ENCODE results near the gene GRIK1. TPM values are rescaled to one million over a fixed set of nuclear protein-coding genes. Genes with fewer than 3 reads are reported as not detected.

GRIK1 gene
- polyA plus RNA-seq, 6 donors from 2014 or later: not detected

GRCh38 chr21:29849735-29850176, 90.0 kb downstream of the GRIK1 start:
- no peak overlapping the region for H3K4me3 Mint-ChIP-seq
- no peaks in the 10 kb centered on the region for H3K9me3 Mint-ChIP-seq
- H3K27ac Mint-ChIP-seq: no peak overlapping the region
- peaks cover 12 to 31% (median 13%) of the 10 kb centered on the region in 3 donors for H3K27me3 Mint-ChIP-seq
- H3K4me1 Mint-ChIP-seq: no peaks in the 10 kb centered on the region
- no peaks in the 10 kb centered on the region for H3K36me3 Mint-ChIP-seq
- ATAC-seq (ENCODE audit: low read depth in 2 of 2): peak; percentile 63 to 66
- DNase-seq: peak; percentile 9

GRCh38 chr21:29843804-29844203, 96.0 kb downstream of the GRIK1 start:
- H3K4me1 Mint-ChIP-seq: no peaks in the 10 kb centered on the region
- H3K27ac Mint-ChIP-seq: no peak overlapping the region
- no peak overlapping the region for H3K4me3 Mint-ChIP-seq
- ATAC-seq (ENCODE audit: low read depth in 2 of 2) (no peak), DNase-seq (no peak)
- no peaks in the 10 kb centered on the region for H3K9me3 Mint-ChIP-seq
- no peaks in the 10 kb centered on the region for H3K36me3 Mint-ChIP-seq
- peaks cover 7 to 31% (median 13%) of the 10 kb centered on the region in 3 donors for H3K27me3 Mint-ChIP-seq

GRCh38 chr21:29834617-29835016, 105.2 kb downstream of the GRIK1 start:
- Mint-ChIP-seq H3K4me1 (no peaks in the 10 kb centered on the region), H3K27ac (no peak overlapping the region), H3K36me3 (no peaks in the 10 kb centered on the region), H3K4me3 (no peak overlapping the region), H3K9me3 (peaks cover 5 to 30% (median 16%) of the 10 kb centered on the region in 7 donors), H3K27me3 (peaks cover 0 to 7% (median 0%) of the 10 kb centered on the region in 3 donors)
- ATAC-seq (ENCODE audit: low read depth in 2 of 2) (no peak), DNase-seq (no peak)

DNA sequence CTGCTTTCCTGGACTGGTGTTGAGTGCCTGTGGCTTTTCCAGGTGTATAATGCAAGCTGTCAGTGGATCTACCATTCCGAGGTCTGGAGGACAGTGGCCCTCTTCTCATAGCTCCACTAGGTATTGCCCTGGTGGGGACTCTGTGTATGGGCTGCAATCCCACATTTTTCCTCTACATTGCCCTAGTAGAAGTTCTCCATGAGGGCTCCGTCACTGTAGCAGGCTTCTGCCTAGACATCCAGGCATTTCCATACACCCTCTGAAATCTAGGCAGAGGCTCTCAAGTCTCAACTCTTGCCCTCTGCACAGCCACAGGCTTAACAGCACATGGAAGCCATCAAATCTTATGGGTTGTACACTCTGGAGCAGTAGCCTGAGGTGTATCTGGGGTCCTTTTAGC, 107.6 kb downstream of the GRIK1 start:
- H3K4me3 Mint-ChIP-seq: no peak overlapping the region
- H3K4me1 Mint-ChIP-seq: no peaks in the 10 kb centered on the region
- H3K36me3 Mint-ChIP-seq: no peaks in the 10 kb centered on the region
- peaks cover 8 to 36% (median 16%) of the 10 kb centered on the region in 7 donors for H3K9me3 Mint-ChIP-seq
- peaks cover 0 to 10% (median 0%) of the 10 kb centered on the region in 3 donors for H3K27me3 Mint-ChIP-seq
- no peak overlapping the region for H3K27ac Mint-ChIP-seq
- DNase-seq (no peak), ATAC-seq (ENCODE audit: low read depth in 2 of 2) (no peak)

DNA sequence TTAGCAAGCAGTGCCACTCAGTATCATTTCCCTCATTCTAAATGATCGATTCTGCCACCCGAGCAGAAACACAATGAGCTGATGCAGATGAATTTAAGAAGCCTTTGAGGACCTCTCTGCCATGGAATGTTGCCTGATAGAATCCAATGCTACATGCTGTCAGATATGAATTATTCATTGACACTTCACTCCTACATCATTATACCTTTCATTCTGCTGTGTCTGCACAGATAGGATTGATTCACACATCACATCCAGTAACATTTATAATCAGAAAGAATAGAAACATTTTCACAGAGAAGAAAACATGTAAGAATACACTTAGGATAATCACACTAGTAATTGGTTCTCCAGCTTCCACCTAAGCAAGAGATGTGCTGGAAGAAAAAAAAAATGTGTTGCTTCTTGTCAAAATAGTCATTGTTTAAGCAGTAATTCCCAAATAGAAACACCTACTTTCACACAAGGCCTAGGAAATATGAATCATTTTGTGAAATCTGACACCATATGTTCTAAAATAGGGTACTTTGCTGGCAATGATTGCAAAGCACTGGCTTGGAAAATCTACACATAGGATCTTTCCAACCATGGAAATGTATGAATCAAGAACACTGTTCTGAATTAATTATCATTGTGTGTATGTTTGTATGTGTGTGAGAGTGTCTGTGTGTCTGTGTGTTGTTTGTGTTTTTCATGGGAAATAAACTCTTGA, 110.1 kb downstream of the GRIK1 start:
- DNase-seq: no peak
- H3K4me1 Mint-ChIP-seq: no peaks in the 10 kb centered on the region
- peaks cover 7 to 36% (median 16%) of the 10 kb centered on the region in 7 donors for H3K9me3 Mint-ChIP-seq
- no peak for ATAC-seq (ENCODE audit: low read depth in 2 of 2)
- H3K36me3 Mint-ChIP-seq: no peaks in the 10 kb centered on the region
- no peak overlapping the region for H3K4me3 Mint-ChIP-seq
- peaks cover 0 to 10% (median 0%) of the 10 kb centered on the region in 3 donors for H3K27me3 Mint-ChIP-seq
- H3K27ac Mint-ChIP-seq: no peak overlapping the region

DNA sequence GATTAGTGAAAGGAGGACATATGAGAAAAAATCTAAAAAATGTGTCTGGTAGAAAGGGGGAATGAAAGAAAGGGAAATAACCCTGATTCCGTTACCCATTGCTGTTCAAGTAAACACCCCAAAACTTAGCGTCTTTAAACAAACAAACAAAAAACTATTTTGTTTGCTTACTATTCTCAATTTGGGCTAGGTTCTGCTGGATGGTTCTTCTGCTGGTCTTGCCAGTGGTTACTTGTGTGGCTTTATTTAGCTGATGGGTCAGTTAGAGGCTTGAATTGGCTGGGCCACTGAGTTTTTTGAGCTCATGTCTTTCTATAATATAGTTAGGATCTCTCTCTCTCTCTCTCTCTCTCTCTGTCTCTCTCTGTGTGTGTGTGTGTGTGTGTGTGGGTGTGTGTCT, 112.1 kb downstream of the GRIK1 start:
- Mint-ChIP-seq H3K27me3 (peaks cover 0 to 6% (median 0%) of the 10 kb centered on the region in 3 donors), H3K27ac (no peak overlapping the region), H3K36me3 (no peaks in the 10 kb centered on the region), H3K4me1 (no peaks in the 10 kb centered on the region), H3K9me3 (peaks cover 0 to 25% (median 12%) of the 10 kb centered on the region in 7 donors), H3K4me3 (no peak overlapping the region)
- no peak for DNase-seq
- no peak for ATAC-seq (ENCODE audit: low read depth in 2 of 2)

GRCh38 chr21:29827236-29827635, 112.6 kb downstream of the GRIK1 start:
- no peak for DNase-seq
- H3K9me3 Mint-ChIP-seq: peaks cover 0 to 23% (median 10%) of the 10 kb centered on the region in 7 donors
- no peak overlapping the region for H3K27ac Mint-ChIP-seq
- no peaks in the 10 kb centered on the region for H3K36me3 Mint-ChIP-seq
- no peak overlapping the region for H3K4me3 Mint-ChIP-seq
- peaks cover 0 to 6% (median 0%) of the 10 kb centered on the region in 3 donors for H3K27me3 Mint-ChIP-seq
- no peaks in the 10 kb centered on the region for H3K4me1 Mint-ChIP-seq
- ATAC-seq (ENCODE audit: low read depth in 2 of 2): no peak

- Mint-ChIP-seq H3K4me1 (no peaks in the 10 kb centered on the region), H3K27me3 (peaks cover 0 to 6% (median 0%) of the 10 kb centered on the region in 3 donors), H3K27ac (no peak overlapping the region), H3K4me3 (no peak overlapping the region), H3K9me3 (peaks cover 0 to 14% (median 4%) of the 10 kb centered on the region in 7 donors), H3K36me3 (no peaks in the 10 kb centered on the region)
- no peak for DNase-seq
- ATAC-seq (ENCODE audit: low read depth in 2 of 2): no peak
Observed at GRCh38 chr21:29826386-29826785, 113.4 kb downstream of the GRIK1 start.

DNA sequence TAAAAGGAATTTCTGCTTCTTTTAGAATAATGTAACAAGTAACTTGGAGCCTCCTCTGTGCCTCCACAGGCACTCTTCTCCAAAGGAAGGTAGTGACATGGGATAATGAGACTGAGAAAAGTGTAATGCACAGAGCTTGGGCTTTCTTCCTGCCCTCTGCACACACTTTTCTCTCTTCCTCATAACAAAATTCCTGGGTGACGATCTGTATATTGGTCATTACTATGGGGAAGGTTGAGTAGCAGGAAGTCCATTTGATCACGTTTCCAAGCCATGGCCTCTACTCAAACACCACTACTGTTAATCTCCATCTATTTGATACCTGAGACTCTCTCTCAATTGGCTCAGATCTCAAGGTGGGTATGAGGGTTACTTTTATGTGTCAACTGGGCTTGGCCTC, 113.9 kb downstream of the GRIK1 start:
- Mint-ChIP-seq H3K9me3 (peaks cover 0 to 10% (median 3%) of the 10 kb centered on the region in 7 donors), H3K27ac (no peak overlapping the region), H3K27me3 (peaks cover 0 to 6% (median 0%) of the 10 kb centered on the region in 3 donors), H3K36me3 (no peaks in the 10 kb centered on the region), H3K4me1 (no peaks in the 10 kb centered on the region), H3K4me3 (no peak overlapping the region)
- ATAC-seq (ENCODE audit: low read depth in 2 of 2): no peak
- no peak for DNase-seq

- peaks cover 0 to 6% (median 0%) of the 10 kb centered on the region in 3 donors for H3K27me3 Mint-ChIP-seq
- peaks cover 0 to 8% (median 3%) of the 10 kb centered on the region in 7 donors for H3K9me3 Mint-ChIP-seq
Observed at GRCh38 chr21:29825345-29825744, 114.5 kb downstream of the GRIK1 start.

DNA sequence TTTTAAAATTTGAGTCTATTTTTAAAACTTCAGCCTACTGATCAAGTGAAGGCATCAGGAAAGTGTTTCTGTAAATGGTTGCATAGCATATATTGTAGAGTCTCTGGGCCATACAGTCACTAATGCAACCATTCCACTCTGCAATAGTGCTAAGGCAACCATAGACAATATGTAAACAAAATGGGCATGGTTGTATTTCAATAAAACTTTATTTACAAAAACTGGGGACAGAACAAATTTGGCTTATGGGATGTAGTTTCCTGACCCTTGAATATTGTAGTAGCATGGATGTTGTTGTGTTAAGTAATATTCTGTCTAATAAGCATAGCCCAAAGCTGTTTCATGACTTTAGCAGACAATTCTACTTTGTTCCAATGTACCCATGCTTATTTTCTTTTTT, 117.7 kb downstream of the GRIK1 start:
- H3K4me3 Mint-ChIP-seq: no peak overlapping the region
- ATAC-seq (ENCODE audit: low read depth in 2 of 2) (no peak), DNase-seq (no peak)
- no peaks in the 10 kb centered on the region for H3K36me3 Mint-ChIP-seq
- no peaks in the 10 kb centered on the region for H3K9me3 Mint-ChIP-seq
- H3K27ac Mint-ChIP-seq: no peak overlapping the region
- H3K4me1 Mint-ChIP-seq: no peaks in the 10 kb centered on the region
- H3K27me3 Mint-ChIP-seq: no peaks in the 10 kb centered on the region

More at GRCh38 chr21:29825345-29825744, 114.5 kb downstream of the GRIK1 start:
- H3K36me3 Mint-ChIP-seq: no peaks in the 10 kb centered on the region
- ATAC-seq (ENCODE audit: low read depth in 2 of 2) (no peak), DNase-seq (no peak)
- H3K4me3 Mint-ChIP-seq: no peak overlapping the region
- no peak overlapping the region for H3K27ac Mint-ChIP-seq
- H3K4me1 Mint-ChIP-seq: no peaks in the 10 kb centered on the region

DNA sequence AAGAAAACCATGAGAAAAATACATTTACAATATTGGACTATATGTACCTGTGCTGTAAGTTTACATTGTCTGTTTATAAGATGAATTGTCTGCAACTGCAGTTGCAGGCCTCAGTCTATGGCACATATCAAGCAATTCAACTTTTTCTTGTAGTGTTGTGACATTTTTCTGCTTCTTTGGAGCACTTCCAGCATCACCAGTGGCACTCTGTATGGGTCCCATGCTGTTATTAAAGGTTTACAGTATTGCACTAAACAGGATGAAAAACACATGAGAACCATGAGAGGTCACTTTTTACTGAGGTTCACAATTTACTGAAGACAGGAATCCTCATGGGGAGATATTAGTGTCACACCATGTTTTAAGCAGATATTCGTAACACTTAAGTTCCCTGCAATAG, 118.6 kb downstream of the GRIK1 start:
- no peaks in the 10 kb centered on the region for H3K27me3 Mint-ChIP-seq
- H3K27ac Mint-ChIP-seq: no peak overlapping the region
- no peaks in the 10 kb centered on the region for H3K36me3 Mint-ChIP-seq
- no peak for DNase-seq
- no peaks in the 10 kb centered on the region for H3K9me3 Mint-ChIP-seq
- H3K4me3 Mint-ChIP-seq: no peak overlapping the region
- no peaks in the 10 kb centered on the region for H3K4me1 Mint-ChIP-seq
- no peak for ATAC-seq (ENCODE audit: low read depth in 2 of 2)

DNA sequence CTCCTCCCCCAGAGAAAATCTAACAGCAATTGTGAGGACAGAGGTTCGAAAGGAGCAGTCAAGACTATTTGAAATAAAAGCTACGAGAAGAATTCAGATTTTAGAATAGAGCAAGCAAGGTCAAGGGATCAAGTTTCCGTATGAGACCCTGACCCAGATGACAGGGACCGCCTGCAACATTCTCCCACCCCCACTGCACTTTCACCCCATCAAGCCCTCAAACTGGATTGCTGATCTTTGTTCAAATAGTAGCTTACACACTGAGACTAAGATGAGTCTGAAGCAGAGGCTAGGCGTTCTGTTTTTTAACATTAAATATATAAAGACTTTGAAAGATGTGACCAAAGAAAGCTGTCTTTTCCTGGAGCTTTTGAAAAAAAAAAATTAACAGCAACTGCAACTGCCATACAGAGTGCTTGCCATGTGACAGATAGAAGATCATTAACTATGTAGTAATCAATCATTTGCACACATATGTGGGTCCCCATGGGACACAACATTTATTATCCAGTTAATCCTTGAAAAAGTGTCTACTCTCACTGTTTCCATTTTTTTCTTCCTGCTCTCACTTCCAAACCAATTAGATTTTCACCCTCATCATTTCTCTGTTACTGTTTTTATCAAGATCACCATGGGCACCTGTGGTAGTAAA, 120.0 kb downstream of the GRIK1 start:
- no peaks in the 10 kb centered on the region for H3K36me3 Mint-ChIP-seq
- no peak overlapping the region for H3K4me3 Mint-ChIP-seq
- no peak overlapping the region for H3K27ac Mint-ChIP-seq
- ATAC-seq (ENCODE audit: low read depth in 2 of 2) (no peak), DNase-seq (no peak)
- H3K9me3 Mint-ChIP-seq: peaks cover 0 to 3% (median 0%) of the 10 kb centered on the region in 7 donors
- no peaks in the 10 kb centered on the region for H3K4me1 Mint-ChIP-seq
- peaks cover 0 to 5% (median 0%) of the 10 kb centered on the region in 3 donors for H3K27me3 Mint-ChIP-seq

GRCh38 chr21:29818383-29818921, 121.3 kb downstream of the GRIK1 start:
- DNase-seq (no peak), ATAC-seq (ENCODE audit: low read depth in 2 of 2) (no peak)
- Mint-ChIP-seq H3K27ac (no peak overlapping the region), H3K27me3 (peaks cover 0 to 5% (median 0%) of the 10 kb centered on the region in 3 donors), H3K9me3 (peaks cover 0 to 4% (median 0%) of the 10 kb centered on the region in 7 donors), H3K4me3 (no peak overlapping the region), H3K36me3 (no peaks in the 10 kb centered on the region), H3K4me1 (no peaks in the 10 kb centered on the region)

Data from naive B cell (primary cell).